ENCODE measurements around the gene NDUFS8. TPM values are rescaled to one million over a fixed set of nuclear protein-coding genes. Genes with fewer than 3 reads are reported as not detected.

Gene NDUFS8
- total RNA-seq, 1 experiment from 2014 or later: 221 TPM

DNA sequence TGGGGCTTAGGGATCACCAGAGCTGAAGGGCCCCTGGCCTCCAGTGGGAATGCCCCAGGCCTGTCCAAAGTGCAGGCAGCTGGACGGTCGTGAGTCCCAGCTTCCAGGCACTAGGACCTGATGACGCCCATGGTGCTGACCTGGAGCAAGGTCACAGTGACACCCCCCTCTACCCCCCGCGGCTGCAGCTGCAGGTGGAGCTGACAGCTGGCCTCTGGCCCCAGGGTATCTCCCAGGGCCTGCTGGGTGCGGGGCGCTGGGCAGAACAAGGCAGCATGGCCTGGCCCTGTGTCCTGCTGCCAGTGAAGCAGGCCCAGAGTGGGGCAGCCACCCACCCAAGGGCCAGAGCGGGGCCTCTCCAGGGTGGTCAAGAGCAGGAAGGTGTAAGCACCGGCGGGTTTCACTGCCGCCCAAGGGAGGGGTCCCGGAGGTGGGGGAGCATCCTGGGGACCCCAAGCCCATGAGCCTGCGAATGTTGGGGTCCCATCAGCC is 7.8 kb downstream of the NDUFS8 start (continued):
- TF ChIP-seq, protein P1, sequence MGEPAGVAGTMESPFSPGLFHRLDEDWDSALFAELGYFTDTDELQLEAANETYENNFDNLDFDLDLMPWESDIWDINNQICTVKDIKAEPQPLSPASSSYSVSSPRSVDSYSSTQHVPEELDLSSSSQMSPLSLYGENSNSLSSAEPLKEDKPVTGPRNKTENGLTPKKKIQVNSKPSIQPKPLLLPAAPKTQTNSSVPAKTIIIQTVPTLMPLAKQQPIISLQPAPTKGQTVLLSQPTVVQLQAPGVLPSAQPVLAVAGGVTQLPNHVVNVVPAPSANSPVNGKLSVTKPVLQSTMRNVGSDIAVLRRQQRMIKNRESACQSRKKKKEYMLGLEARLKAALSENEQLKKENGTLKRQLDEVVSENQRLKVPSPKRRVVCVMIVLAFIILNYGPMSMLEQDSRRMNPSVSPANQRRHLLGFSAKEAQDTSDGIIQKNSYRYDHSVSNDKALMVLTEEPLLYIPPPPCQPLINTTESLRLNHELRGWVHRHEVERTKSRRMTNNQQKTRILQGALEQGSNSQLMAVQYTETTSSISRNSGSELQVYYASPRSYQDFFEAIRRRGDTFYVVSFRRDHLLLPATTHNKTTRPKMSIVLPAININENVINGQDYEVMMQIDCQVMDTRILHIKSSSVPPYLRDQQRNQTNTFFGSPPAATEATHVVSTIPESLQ (CRISPR knock-in tag; IDR thresholded peaks at IDR 0.05): 0 out of 2 replicates have a peak, but pooled peaks have one; percentile 10
- no peak for TF ChIP-seq ZBTB43 (CRISPR knock-in tag; IDR thresholded peaks at IDR 0.05)

DNA sequence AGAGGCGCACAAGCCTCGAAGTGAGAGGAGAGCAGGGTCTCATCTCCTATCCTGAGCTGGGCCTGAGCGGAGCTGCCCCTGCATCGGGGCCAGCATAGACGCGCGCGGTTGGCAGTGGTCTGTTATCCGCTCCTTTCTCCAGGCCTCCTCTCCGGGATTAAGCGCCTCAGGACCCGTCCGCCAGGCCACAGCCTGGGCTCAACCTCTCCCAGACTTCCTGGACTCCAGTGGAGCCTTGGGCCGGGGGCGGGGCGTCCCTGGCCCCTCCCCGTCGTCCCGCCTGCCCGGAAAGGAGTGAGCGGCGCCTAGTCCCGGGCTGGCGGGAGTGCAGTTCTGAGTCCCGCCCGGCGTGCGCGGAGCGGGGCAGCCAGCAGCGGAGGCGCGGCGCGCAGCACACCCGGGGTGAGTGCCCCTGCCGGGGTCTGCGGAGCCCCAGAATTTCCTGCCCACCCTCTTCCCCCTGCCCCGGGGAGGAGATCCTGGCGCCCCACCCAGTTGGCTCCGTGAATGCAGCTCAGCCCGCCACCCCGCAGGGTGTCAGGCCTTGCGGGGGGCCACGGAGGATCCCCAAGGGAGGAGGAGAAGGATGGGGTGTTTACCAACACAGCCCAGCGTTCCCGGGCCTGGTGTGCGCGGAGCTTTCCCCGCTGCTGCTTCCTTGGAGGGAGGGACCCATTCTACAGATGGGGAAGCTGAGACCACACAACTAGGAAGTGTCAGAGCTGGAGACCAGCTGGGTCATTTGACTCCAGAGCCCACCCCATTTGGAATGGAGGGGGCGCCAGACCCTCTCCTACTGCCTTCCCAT is 8.4 kb downstream of the NDUFS8 start, which contains the start of gene TCIRG1:
TSS of gene TCIRG1 (plus strand) at position 308 of the 808 bp plus-strand sequence. CDS start 2,247 bp downstream, outside the sequence.
- Mint-ChIP-seq H3K9me3 (no peaks in the 10 kb centered on the region), H3K27me3 (ENCODE audit: low read depth) (no peaks in the 10 kb centered on the region), H3K27ac (peak within 1 kb of the TSS; percentile 84; the same call in 1 of the 2 replicates), H3K4me3 (peak within 1 kb of the TSS; percentile 55), H3K4me1 (peaks cover 15% of the 10 kb centered on the region), H3K36me3 (peaks cover 5% of the 10 kb centered on the region)
- ChIA-PET CTCF (interaction anchor here (0.8 to 3.1 kb wide), 5 partner anchors 17 to 168 kb away, joined by 3 to 11 read pairs (median 3); partner anchors contain the start of gene ALDH3B1), POLR2A (interaction anchor here (1.8 kb wide), 1 partner anchor 89 kb away, joined by 4 read pairs; no protein-coding TSS in a partner anchor)
- peak; percentile 73 for DNase-seq (ENCODE audit: low spot score)
- ATAC-seq: peak; percentile 70
- TF ChIP-seq, protein P2, sequence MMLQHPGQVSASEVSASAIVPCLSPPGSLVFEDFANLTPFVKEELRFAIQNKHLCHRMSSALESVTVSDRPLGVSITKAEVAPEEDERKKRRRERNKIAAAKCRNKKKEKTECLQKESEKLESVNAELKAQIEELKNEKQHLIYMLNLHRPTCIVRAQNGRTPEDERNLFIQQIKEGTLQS (CRISPR knock-in tag; conservative IDR thresholded peaks at IDR 0.05): no peak
- TF ChIP-seq PRRX2 (CRISPR knock-in tag; IDR thresholded peaks at IDR 0.05) (no peak), ELF4 (CRISPR knock-in tag; IDR thresholded peaks at IDR 0.05; ENCODE audit: low read depth) (no peak), ZNF263 (CRISPR knock-in tag; IDR thresholded peaks at IDR 0.05; ENCODE audit: low read depth) (no peak), NR2C2 (CRISPR knock-in tag; IDR thresholded peaks at IDR 0.05) (no peak), TEAD1 (CRISPR knock-in tag; IDR thresholded peaks at IDR 0.05) (no peak), ZNF317 (CRISPR knock-in tag; IDR thresholded peaks at IDR 0.05; ENCODE audit: borderline replicate concordance, low read depth) (no peak), GTF2I (CRISPR knock-in tag; conservative IDR thresholded peaks at IDR 0.05) (peak; percentile 97), PRDM15 (CRISPR knock-in tag; IDR thresholded peaks at IDR 0.05) (no peak), OVOL2 (CRISPR knock-in tag; IDR thresholded peaks at IDR 0.05; ENCODE audit: borderline replicate concordance) (no peak), SP1 (CRISPR knock-in tag; conservative IDR thresholded peaks at IDR 0.05) (peak; percentile 56; the same call in 1 of the 2 replicates), HMGXB4 (CRISPR knock-in tag; IDR thresholded peaks at IDR 0.05) (0 out of 2 replicates have a peak, but pooled peaks have one; percentile 73), FOXK1 (CRISPR knock-in tag; IDR thresholded peaks at IDR 0.05) (no peak), GABPB1 (CRISPR knock-in tag; IDR thresholded peaks at IDR 0.05) (no peak), SMAD3 (CRISPR knock-in tag; IDR thresholded peaks at IDR 0.05; ENCODE audit: borderline replicate concordance) (no peak), MXD4 (CRISPR knock-in tag; IDR thresholded peaks at IDR 0.05; ENCODE audit: borderline replicate concordance) (no peak)
- TF ChIP-seq, protein P3, sequence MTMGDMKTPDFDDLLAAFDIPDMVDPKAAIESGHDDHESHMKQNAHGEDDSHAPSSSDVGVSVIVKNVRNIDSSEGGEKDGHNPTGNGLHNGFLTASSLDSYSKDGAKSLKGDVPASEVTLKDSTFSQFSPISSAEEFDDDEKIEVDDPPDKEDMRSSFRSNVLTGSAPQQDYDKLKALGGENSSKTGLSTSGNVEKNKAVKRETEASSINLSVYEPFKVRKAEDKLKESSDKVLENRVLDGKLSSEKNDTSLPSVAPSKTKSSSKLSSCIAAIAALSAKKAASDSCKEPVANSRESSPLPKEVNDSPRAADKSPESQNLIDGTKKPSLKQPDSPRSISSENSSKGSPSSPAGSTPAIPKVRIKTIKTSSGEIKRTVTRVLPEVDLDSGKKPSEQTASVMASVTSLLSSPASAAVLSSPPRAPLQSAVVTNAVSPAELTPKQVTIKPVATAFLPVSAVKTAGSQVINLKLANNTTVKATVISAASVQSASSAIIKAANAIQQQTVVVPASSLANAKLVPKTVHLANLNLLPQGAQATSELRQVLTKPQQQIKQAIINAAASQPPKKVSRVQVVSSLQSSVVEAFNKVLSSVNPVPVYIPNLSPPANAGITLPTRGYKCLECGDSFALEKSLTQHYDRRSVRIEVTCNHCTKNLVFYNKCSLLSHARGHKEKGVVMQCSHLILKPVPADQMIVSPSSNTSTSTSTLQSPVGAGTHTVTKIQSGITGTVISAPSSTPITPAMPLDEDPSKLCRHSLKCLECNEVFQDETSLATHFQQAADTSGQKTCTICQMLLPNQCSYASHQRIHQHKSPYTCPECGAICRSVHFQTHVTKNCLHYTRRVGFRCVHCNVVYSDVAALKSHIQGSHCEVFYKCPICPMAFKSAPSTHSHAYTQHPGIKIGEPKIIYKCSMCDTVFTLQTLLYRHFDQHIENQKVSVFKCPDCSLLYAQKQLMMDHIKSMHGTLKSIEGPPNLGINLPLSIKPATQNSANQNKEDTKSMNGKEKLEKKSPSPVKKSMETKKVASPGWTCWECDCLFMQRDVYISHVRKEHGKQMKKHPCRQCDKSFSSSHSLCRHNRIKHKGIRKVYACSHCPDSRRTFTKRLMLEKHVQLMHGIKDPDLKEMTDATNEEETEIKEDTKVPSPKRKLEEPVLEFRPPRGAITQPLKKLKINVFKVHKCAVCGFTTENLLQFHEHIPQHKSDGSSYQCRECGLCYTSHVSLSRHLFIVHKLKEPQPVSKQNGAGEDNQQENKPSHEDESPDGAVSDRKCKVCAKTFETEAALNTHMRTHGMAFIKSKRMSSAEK (CRISPR knock-in tag; IDR thresholded peaks at IDR 0.05; ENCODE audit: borderline replicate concordance): no peak
- TF ChIP-seq, protein P4, sequence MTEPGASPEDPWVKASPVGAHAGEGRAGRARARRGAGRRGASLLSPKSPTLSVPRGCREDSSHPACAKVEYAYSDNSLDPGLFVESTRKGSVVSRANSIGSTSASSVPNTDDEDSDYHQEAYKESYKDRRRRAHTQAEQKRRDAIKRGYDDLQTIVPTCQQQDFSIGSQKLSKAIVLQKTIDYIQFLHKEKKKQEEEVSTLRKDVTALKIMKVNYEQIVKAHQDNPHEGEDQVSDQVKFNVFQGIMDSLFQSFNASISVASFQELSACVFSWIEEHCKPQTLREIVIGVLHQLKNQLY (CRISPR knock-in tag; IDR thresholded peaks at IDR 0.05): no peak

Data from WTC11 (cell line).